HFF-Myc (cell line): ENCODE data around the gene CD200.

Experiments
- DNase-seq: peaks from one replicate; pipeline ENCODE4 v3.0.0-alpha.2; 2011; ENCODE audit warnings: low read depth; ENCODE audit errors: extremely low read depth
- H3K4me3 ChIP-seq: replicated peaks from 2 replicates; pipeline ENCODE4 v1.5.1; 2011; ENCODE audit warnings: low read depth, mild to moderate bottlenecking, control low read depth, low read length
- TF ChIP-seq, protein P1 (sequence below): IDR thresholded peaks from 2 replicates; pipeline ENCODE4 v1.5.1; 2012; ENCODE audit warnings: mild to moderate bottlenecking, low read depth, low read length, control low read depth; ENCODE audit errors: missing control alignments

Gene CD200

DNA sequence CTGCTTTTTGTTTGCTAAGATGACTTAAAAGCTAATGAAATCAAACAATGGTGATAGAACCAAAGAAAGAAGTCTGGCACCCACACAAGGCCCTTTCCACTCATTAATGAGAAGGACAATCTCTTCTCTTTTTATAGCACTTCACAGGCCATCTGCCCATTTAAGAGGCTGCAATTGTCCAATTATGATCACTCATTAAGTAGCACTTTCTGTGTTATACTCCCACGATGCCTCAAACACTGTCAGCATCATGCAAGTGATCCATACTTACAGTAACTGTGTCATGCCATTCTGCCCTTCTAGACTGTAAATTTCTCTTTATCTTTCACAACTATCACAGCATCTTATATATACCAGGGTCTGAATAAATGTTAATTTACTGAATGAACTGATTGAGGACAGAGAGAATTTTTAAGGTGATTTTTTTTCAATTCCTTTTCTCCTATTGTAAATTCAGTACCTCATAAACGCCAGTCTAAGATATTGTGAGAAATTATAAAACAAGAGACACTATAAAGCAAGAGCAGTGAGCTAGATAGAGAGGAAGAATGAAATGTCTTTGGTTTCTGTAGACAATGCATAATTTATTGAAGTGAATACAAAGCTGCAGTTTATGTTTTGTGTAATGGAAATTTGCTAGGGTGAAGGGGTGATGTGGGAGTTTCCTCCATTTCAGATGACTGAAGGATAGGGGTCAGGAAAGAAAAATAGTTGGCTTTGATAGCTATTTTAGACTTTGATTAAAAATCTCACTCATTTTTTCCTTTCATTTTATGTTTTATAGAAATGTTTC is 17.3 kb downstream of the CD200 start:
- TF ChIP-seq, protein P1, sequence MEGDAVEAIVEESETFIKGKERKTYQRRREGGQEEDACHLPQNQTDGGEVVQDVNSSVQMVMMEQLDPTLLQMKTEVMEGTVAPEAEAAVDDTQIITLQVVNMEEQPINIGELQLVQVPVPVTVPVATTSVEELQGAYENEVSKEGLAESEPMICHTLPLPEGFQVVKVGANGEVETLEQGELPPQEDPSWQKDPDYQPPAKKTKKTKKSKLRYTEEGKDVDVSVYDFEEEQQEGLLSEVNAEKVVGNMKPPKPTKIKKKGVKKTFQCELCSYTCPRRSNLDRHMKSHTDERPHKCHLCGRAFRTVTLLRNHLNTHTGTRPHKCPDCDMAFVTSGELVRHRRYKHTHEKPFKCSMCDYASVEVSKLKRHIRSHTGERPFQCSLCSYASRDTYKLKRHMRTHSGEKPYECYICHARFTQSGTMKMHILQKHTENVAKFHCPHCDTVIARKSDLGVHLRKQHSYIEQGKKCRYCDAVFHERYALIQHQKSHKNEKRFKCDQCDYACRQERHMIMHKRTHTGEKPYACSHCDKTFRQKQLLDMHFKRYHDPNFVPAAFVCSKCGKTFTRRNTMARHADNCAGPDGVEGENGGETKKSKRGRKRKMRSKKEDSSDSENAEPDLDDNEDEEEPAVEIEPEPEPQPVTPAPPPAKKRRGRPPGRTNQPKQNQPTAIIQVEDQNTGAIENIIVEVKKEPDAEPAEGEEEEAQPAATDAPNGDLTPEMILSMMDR: no peak
- DNase-seq: no peak
- H3K4me3 ChIP-seq: no peak overlapping the region

DNA sequence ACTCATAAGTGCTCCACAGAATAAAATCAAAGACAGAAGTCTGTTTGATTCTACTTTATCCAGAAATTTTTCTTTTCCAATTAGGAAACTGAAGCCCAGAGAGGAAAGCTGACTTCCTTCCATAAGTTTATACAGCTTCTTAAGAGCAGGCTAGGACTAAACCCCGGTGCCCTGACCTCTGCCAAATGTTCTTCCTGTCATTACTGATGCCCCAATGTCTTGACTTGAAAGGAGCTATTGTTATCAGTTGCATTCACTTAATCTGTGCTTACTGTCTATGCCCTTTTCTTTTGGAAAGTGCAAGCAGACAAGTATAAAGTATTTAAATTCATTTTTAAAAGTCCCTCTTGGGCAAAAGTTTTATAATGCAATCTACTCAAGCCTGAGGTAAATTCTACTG is 18.1 kb downstream of the CD200 start:
- TF ChIP-seq, protein P1: no peak
- no peak overlapping the region for H3K4me3 ChIP-seq
- no peak for DNase-seq

DNA sequence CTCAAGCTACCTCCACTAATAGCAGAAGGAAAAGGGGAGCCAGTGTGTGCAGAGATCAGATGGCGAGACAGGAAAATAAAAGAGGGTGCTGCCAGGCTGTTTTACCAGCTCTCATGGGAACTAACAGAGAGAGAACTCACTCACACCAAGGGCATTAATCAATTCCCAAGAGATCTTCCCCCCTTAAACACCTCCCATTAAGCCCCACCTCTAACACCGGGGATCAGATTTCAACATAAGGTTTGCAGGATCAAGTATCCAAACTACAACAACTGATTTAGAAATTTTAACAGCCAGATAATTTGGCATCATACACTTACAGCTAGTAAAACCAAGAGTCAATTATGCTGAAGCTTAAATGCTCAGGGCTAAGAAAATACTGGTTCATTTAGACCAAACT is 18.9 kb downstream of the CD200 start:
- no peak for DNase-seq
- H3K4me3 ChIP-seq: no peak overlapping the region
- TF ChIP-seq, protein P1: no peak

DNA sequence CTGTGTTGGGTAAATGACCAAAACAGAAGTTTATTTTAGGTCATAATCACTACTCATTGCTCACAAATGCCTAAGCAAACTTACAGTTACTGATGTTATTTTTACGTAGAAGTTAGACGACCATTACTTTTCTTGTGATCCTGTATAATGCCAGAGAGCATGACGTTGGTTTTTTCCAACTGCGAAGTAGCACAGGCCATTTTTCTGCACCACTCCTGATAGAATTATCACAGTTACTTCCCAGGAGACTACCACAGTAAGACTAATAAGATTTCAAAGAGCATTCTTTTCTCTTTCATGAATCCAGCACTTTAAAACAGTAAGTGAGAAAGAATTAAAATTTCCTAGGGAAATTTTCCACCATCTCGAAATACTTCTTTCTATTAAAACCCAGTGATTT is 19.8 kb downstream of the CD200 start:
- no peak overlapping the region for H3K4me3 ChIP-seq
- DNase-seq: no peak
- TF ChIP-seq, protein P1: no peak

DNA sequence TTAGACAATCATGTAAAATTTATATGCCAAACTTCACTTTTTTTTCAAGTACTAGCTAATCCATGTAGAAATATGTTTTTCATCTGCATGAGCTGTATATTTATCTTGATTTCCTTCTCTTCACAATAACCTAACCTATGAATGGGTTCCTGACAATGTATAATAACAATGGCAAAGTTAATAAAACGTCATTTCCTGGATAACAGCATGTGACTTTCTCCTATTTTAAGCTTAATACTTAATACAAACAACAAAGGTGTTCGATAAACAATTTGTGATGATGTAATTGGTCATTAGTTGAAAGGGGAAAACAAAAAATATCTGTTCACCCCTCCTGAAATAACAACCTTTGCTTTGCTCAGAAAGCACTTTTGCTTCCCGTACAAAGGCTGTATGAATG is 20.4 kb downstream of the CD200 start:
- no peak for DNase-seq
- TF ChIP-seq, protein P1: no peak
- H3K4me3 ChIP-seq: no peak overlapping the region

DNA sequence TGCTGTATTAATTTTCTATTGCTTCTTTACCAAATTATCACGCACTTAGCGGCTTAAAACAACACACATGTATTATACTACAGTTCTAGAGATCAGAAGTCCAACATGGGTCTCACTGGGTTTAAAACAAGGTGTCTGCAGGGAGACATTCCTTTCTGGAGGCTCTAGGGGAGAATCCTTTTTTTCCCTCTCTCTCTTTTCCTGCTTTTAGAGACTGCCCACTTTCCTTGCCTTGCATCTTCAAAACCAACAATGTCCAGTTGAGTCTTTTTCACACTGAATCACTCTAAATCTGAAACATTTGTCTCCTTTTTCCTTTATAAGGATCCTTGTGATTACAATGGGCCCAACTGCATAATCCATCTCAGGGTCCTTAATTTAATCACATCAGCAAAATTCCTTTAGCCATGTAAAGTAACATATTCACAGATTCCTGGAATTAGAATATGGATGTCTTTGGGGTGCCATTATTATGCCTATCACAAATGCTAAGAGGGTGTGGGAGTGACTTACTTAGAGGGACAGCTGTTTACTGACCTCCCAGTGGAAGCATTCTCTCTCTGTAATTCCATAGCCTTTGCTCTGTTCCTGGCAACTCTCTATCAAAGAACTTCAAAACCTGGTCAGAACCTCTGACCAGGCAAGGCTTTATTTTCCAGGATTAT is 21.8 kb downstream of the CD200 start:
- no peak overlapping the region for H3K4me3 ChIP-seq
- no peak for DNase-seq
- TF ChIP-seq, protein P1: no peak

DNA sequence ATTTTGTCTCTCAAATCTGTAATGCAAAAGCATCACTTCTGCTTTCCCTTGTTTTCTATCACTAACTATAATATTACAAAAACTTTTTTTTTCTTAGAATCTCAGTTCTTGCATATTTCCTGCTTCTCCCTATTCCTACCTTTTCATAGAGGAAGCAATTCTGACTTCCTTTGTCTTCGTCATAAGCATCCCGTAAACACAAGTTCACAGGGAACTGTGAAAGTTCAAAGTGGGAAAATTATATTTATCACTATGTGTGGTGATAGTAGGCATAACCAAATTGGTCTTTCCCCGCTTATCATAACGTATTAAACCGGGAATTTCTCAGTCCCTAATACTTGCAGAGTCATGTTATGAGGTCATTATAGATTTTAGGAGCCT is 22.3 kb downstream of the CD200 start:
- TF ChIP-seq, protein P1: no peak
- H3K4me3 ChIP-seq: no peak overlapping the region
- DNase-seq: no peak
